Suprapubic skin (tissue), 3 donors: ENCODE measurements around the gene NUDT4.
"Not testable (repeated sequence)": the region's sequence is repeated elsewhere in the genome, so short reads cannot be mapped to it uniquely, and the experiment has no call there.

Experiments
- POLR2A ChIP-seq, 2 donors: fragments of 450-650 bp; IDR thresholded peaks; one replicate each; pipeline ENCODE4 v1.6.1; 2017; ENCODE audit warnings: antibody characterized with exemption in 2 of 2, mild to moderate bottlenecking in 2 of 2, moderate library complexity in 2 of 2
- TF ChIP-seq, protein P1 (sequence below), 2 donors: fragments of 200-600 bp in 1 of 2; fragments of 450-650 bp in 1 of 2; sonication (generic) in 1 of 2; IDR thresholded peaks; one replicate each; pipeline ENCODE4 v1.5.1; 2016 to 2019; ENCODE audit warnings: antibody characterized with exemption in 2 of 2, mild to moderate bottlenecking in 1 of 2, moderate library complexity in 1 of 2

GRCh38 chr12:93381976-93382437 is 4.3 kb downstream of the NUDT4 start:
- not testable (repeated sequence) for TF ChIP-seq POLR2A (IDR thresholded peaks at IDR 0.05)
- TF ChIP-seq, protein P1, sequence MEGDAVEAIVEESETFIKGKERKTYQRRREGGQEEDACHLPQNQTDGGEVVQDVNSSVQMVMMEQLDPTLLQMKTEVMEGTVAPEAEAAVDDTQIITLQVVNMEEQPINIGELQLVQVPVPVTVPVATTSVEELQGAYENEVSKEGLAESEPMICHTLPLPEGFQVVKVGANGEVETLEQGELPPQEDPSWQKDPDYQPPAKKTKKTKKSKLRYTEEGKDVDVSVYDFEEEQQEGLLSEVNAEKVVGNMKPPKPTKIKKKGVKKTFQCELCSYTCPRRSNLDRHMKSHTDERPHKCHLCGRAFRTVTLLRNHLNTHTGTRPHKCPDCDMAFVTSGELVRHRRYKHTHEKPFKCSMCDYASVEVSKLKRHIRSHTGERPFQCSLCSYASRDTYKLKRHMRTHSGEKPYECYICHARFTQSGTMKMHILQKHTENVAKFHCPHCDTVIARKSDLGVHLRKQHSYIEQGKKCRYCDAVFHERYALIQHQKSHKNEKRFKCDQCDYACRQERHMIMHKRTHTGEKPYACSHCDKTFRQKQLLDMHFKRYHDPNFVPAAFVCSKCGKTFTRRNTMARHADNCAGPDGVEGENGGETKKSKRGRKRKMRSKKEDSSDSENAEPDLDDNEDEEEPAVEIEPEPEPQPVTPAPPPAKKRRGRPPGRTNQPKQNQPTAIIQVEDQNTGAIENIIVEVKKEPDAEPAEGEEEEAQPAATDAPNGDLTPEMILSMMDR (IDR thresholded peaks at IDR 0.05): not testable (repeated sequence)
